Measurements from ENCODE around the gene HOXD10.

- TF ChIP-seq, protein P1, sequence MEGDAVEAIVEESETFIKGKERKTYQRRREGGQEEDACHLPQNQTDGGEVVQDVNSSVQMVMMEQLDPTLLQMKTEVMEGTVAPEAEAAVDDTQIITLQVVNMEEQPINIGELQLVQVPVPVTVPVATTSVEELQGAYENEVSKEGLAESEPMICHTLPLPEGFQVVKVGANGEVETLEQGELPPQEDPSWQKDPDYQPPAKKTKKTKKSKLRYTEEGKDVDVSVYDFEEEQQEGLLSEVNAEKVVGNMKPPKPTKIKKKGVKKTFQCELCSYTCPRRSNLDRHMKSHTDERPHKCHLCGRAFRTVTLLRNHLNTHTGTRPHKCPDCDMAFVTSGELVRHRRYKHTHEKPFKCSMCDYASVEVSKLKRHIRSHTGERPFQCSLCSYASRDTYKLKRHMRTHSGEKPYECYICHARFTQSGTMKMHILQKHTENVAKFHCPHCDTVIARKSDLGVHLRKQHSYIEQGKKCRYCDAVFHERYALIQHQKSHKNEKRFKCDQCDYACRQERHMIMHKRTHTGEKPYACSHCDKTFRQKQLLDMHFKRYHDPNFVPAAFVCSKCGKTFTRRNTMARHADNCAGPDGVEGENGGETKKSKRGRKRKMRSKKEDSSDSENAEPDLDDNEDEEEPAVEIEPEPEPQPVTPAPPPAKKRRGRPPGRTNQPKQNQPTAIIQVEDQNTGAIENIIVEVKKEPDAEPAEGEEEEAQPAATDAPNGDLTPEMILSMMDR (conservative IDR thresholded peaks at IDR 0.05 in 1 of 2, IDR thresholded peaks at IDR 0.05 in 1 of 2; ENCODE audit: low read depth in 1 of 2, low read length in 2 of 2): no peak
- peak; percentile 85 for TF ChIP-seq EZH2 (IDR thresholded peaks at IDR 0.05; ENCODE audit: low read length, missing control alignments)
These were observed 31.3 kb upstream of the HOXD10 start for GRCh38 chr2:176085120-176085788.

Measured in fibroblast of lung (primary cell).